PC-3 (cell line): Measurements from ENCODE around the gene ALS2CL.

Experiments
- EZH2 ChIP-seq: fragments of 300-600 bp; sonication (generic); IDR thresholded peaks from one replicate; pipeline ENCODE4 v1.6.1; 2017; ENCODE audit warnings: antibody characterized with exemption, mild to moderate bottlenecking, low read length; ENCODE audit not compliant: unreplicated experiment
- EZH2phosphoT487 ChIP-seq: fragments of 300-600 bp; sonication (generic); IDR thresholded peaks from 2 replicates; pipeline ENCODE4 v1.6.1; 2018; ENCODE audit warnings: mild to moderate bottlenecking, antibody characterized with exemption, low read length, borderline replicate concordance
- TF ChIP-seq, protein P1 (sequence below): fragments of 300-600 bp; sonication (generic); conservative IDR thresholded peaks from 2 replicates; pipeline ENCODE4 v1.5.1; 2017; ENCODE audit warnings: antibody characterized with exemption, low read depth, mild to moderate bottlenecking, low read length

DNA sequence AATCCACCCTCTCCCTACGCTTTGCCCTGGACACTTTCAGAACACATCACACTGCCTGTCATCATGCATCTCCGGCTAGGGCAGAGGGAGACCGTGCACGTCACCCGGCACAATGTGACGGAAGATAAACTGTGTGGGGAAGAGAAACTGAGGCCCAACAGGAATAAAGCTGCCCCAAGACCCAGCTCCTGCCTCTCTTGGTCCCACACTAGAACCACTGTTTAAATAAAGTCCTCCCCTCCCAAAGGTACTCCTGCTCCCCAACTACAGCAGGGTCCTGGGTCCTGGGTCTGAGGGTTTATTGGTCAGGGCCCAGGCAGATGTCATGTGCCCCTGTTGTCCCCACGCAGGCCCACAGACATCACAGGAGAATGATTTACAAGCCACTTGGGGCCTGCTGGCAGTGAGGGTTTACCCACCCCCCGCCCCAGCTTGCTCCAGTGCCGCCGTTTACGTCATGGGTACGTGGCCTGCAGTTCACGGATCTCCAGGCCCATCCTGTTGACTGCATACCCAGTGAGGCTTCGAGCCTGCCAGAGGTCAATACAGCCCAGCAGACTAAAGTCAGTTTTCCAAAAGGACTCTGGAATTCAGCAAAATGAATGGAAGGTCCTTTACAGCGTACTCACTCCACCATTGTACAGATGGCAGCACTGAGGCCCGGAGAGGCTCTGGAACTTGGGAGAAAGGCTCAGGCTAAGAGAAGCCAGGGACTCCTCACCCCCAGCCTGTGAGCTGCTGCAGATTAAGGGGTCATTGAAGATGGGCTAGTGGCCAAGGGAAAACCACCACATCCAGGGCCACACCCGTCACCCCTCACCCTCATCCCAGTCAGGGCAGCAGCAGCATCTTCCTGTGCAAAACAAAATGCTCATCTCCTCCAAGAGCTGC lies 23.2 kb downstream of the ALS2CL start:
- TF ChIP-seq, protein P1, sequence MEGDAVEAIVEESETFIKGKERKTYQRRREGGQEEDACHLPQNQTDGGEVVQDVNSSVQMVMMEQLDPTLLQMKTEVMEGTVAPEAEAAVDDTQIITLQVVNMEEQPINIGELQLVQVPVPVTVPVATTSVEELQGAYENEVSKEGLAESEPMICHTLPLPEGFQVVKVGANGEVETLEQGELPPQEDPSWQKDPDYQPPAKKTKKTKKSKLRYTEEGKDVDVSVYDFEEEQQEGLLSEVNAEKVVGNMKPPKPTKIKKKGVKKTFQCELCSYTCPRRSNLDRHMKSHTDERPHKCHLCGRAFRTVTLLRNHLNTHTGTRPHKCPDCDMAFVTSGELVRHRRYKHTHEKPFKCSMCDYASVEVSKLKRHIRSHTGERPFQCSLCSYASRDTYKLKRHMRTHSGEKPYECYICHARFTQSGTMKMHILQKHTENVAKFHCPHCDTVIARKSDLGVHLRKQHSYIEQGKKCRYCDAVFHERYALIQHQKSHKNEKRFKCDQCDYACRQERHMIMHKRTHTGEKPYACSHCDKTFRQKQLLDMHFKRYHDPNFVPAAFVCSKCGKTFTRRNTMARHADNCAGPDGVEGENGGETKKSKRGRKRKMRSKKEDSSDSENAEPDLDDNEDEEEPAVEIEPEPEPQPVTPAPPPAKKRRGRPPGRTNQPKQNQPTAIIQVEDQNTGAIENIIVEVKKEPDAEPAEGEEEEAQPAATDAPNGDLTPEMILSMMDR, result no peak
- TF ChIP-seq EZH2, result no peak
- no peak for TF ChIP-seq EZH2phosphoT487
